H1 (cell line): ENCODE measurements around the gene SULT2B1.
A peak's percentile ranks its signal among the peaks of the same experiment; 100 is the strongest.

Source experiments
- EZH2 ChIP-seq: fragments of 200-600 bp; sonication (generic); IDR thresholded peaks from 2 replicates; pipeline ENCODE4 v1.7.1; 2012; ENCODE audit warnings: low read depth, mild to moderate bottlenecking, moderate library complexity, low read length, inconsistent platforms; ENCODE audit not compliant: severe bottlenecking
- GTF2F1 ChIP-seq: IDR thresholded peaks from 2 replicates; pipeline ENCODE4 v1.6.1; 2012; ENCODE audit warnings: low read depth, low read length, improper control_type of control experiment, borderline replicate concordance
- NRF1 ChIP-seq: IDR thresholded peaks from 2 replicates; pipeline ENCODE4 v1.6.1; 2011; ENCODE audit warnings: mild to moderate bottlenecking, low read depth, low read length, improper control_type of control experiment
- POLR2A ChIP-seq, 2 experiments: IDR thresholded peaks; 1 replicate in 1 of 2; 2 replicates in 1 of 2; pipeline ENCODE4 v1.6.1; 2011; ENCODE audit warnings: low read depth in 2 of 2, low read length in 2 of 2, mild to moderate bottlenecking in 2 of 2; ENCODE audit errors: control extremely low read depth in 1 of 2
- POLR2AphosphoS5 ChIP-seq: IDR thresholded peaks from 2 replicates; pipeline ENCODE4 v1.6.1; 2011; ENCODE audit warnings: low read depth, low read length
- RFX5 ChIP-seq: IDR thresholded peaks from 2 replicates; pipeline ENCODE4 v1.6.1; 2011; ENCODE audit warnings: low read depth, low read length, improper control_type of control experiment, borderline replicate concordance
- TAF1 ChIP-seq: IDR thresholded peaks from 2 replicates; pipeline ENCODE4 v1.6.1; 2011; ENCODE audit warnings: mild to moderate bottlenecking, low read depth, low read length
- TF ChIP-seq, protein P1 (sequence below), 3 experiments: IDR thresholded peaks; 1 replicate in 2 of 3; 2 replicates in 1 of 3; pipeline versions ENCODE4 v1.5.1 to v1.6.1; 2011; ENCODE audit warnings: low read length in 3 of 3, mild to moderate bottlenecking in 3 of 3, inconsistent platforms in 2 of 3, low read depth in 1 of 3, moderate library complexity in 1 of 3; ENCODE audit not compliant: insufficient read depth in 1 of 3; ENCODE audit errors: control extremely low read depth in 1 of 3
- TF ChIP-seq, protein P2 (sequence below): IDR thresholded peaks from 2 replicates; pipeline ENCODE4 v1.6.1; 2011; ENCODE audit warnings: low read length, improper control_type of control experiment

DNA sequence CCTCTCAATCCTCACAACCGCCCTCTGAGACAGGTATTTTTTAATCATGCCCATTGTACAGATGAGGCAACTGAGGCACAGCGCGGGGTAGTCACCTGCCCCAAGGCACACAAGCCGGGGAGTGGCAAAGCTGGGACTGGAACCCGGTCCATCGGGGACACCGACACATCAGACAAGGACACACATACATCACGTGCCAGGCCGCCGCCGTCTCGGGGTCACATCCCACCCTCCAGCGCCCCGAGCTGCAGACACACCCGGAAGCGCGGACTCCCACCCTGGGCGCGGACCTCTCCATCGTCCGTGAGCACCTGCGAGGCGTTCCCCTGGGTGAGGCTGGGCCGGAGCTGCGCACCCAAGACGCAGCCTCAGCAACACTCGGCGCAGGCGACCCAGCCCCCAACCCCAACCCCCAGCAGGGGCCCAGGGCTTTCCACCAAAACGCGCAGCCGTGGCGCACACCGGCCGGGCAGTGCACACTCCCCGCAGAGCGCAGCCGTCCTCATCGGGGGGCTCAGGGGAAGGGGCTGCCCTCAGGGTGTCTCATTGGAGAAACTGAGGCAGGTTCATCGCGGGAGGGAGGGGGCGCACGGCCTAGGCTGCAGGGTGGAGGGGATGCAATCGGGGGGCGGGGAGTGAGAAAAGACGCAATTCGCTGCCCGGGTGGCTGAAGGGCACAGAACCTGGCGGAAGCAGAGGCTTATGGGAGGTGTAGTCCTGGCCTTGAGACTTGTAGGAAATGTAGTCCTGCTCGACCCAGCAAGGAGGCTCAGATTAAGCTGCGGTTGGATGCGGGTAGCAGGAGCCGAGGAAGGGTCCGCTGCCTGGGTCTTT, 38.5 kb upstream of the SULT2B1 start:
- TF ChIP-seq EZH2 = no peak
- TF ChIP-seq RFX5 = no peak
- TF ChIP-seq, protein P1, sequence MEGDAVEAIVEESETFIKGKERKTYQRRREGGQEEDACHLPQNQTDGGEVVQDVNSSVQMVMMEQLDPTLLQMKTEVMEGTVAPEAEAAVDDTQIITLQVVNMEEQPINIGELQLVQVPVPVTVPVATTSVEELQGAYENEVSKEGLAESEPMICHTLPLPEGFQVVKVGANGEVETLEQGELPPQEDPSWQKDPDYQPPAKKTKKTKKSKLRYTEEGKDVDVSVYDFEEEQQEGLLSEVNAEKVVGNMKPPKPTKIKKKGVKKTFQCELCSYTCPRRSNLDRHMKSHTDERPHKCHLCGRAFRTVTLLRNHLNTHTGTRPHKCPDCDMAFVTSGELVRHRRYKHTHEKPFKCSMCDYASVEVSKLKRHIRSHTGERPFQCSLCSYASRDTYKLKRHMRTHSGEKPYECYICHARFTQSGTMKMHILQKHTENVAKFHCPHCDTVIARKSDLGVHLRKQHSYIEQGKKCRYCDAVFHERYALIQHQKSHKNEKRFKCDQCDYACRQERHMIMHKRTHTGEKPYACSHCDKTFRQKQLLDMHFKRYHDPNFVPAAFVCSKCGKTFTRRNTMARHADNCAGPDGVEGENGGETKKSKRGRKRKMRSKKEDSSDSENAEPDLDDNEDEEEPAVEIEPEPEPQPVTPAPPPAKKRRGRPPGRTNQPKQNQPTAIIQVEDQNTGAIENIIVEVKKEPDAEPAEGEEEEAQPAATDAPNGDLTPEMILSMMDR (IDR thresholded peaks at IDR 0.05; ENCODE audit: control extremely low read depth in 1 of 3, insufficient read depth in 1 of 3, low read depth in 1 of 3, low read length in 3 of 3) = peak in 1 of 3 experiments; percentile 1; a peak in 1 of 4 replicates
- TF ChIP-seq POLR2A (IDR thresholded peaks at IDR 0.05; ENCODE audit: control extremely low read depth in 1 of 2, low read depth in 2 of 2, low read length in 2 of 2) = no peak; a peak in 1 of 3 replicates
- TF ChIP-seq POLR2AphosphoS5 = no peak
- TF ChIP-seq, protein P2, sequence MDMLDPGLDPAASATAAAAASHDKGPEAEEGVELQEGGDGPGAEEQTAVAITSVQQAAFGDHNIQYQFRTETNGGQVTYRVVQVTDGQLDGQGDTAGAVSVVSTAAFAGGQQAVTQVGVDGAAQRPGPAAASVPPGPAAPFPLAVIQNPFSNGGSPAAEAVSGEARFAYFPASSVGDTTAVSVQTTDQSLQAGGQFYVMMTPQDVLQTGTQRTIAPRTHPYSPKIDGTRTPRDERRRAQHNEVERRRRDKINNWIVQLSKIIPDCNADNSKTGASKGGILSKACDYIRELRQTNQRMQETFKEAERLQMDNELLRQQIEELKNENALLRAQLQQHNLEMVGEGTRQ = peak; percentile 47
- no peak for TF ChIP-seq GTF2F1
- peak; percentile 77 for TF ChIP-seq TAF1
- no peak for TF ChIP-seq NRF1
